CD4-positive, alpha-beta T cell treated with Interleukin-4 for 4 hours (primary cell): ENCODE data around the gene VCAN.

Experiments
- DNase-seq: peaks from one replicate; pipeline ENCODE4 v3.0.0-alpha.2; 2020

Gene VCAN

GRCh38 chr5:83539463-83539790, 67.9 kb downstream of the VCAN start:
- no peak for DNase-seq

GRCh38 chr5:83540105-83540504, 68.6 kb downstream of the VCAN start:
- DNase-seq: no peak

- no peak for DNase-seq
Measured at GRCh38 chr5:83540783-83541182, 69.2 kb downstream of the VCAN start.

GRCh38 chr5:83542839-83543238, 71.3 kb downstream of the VCAN start:
- no peak for DNase-seq

GRCh38 chr5:83543898-83544297, 72.4 kb downstream of the VCAN start:
- no peak for DNase-seq

- DNase-seq: no peak
Measured at GRCh38 chr5:83547161-83547560, 75.6 kb downstream of the VCAN start.

GRCh38 chr5:83547889-83548288, 76.3 kb downstream of the VCAN start:
- DNase-seq: no peak

- DNase-seq: no peak
Measured at GRCh38 chr5:83548581-83548980, 77.0 kb downstream of the VCAN start.

GRCh38 chr5:83549076-83549475, 77.5 kb downstream of the VCAN start:
- DNase-seq: no peak

GRCh38 chr5:83549674-83550073, 78.1 kb downstream of the VCAN start:
- no peak for DNase-seq

GRCh38 chr5:83551821-83552220, 80.3 kb downstream of the VCAN start:
- no peak for DNase-seq

- no peak for DNase-seq
Measured at GRCh38 chr5:83552275-83552674, 80.7 kb downstream of the VCAN start.

GRCh38 chr5:83553000-83553486, 81.5 kb downstream of the VCAN start:
- DNase-seq: no peak

- DNase-seq: no peak
Measured at GRCh38 chr5:83554133-83554532, 82.6 kb downstream of the VCAN start.

GRCh38 chr5:83554686-83555085, 83.1 kb downstream of the VCAN start:
- DNase-seq: no peak

GRCh38 chr5:83555263-83555662, 83.7 kb downstream of the VCAN start:
- DNase-seq: no peak

GRCh38 chr5:83556190-83556589, 84.6 kb downstream of the VCAN start:
- no peak for DNase-seq

GRCh38 chr5:83559118-83559785, 87.7 kb downstream of the VCAN start:
- DNase-seq: no peak

GRCh38 chr5:83562071-83562606, 90.6 kb downstream of the VCAN start:
- DNase-seq: no peak

- DNase-seq: no peak
Measured at GRCh38 chr5:83562791-83563557, 91.4 kb downstream of the VCAN start.

- no peak for DNase-seq
Measured at GRCh38 chr5:83563631-83564030, 92.1 kb downstream of the VCAN start.

GRCh38 chr5:83564069-83564749, 92.7 kb downstream of the VCAN start:
- peak; percentile 39 for DNase-seq

GRCh38 chr5:83567741-83568140, 96.2 kb downstream of the VCAN start:
- DNase-seq: no peak

GRCh38 chr5:83568186-83568585, 96.6 kb downstream of the VCAN start:
- DNase-seq: no peak
